Effector memory CD4-positive, alpha-beta T cell (primary cell): Measurements from ENCODE around the gene CBX4.

ENCODE experiments used
- DNase-seq, 3 donors: peaks; one replicate each; pipeline ENCODE4 v3.0.0-alpha.2; 2020
- H3K27ac ChIP-seq: 2 replicates; pipeline ENCODE4 v1.7.0; 2013; ENCODE audit warnings: mild to moderate bottlenecking, low read length, moderate library complexity; ENCODE audit not compliant: insufficient read depth, poor library complexity, severe bottlenecking
- H3K27me3 ChIP-seq: replicated peaks from 2 replicates; pipeline ENCODE4 v1.7.0; 2013; ENCODE audit warnings: mild to moderate bottlenecking, low read length; ENCODE audit not compliant: insufficient read depth, control insufficient read depth, poor library complexity, severe bottlenecking
- H3K36me3 ChIP-seq: 2 replicates; pipeline ENCODE4 v1.7.0; 2013; ENCODE audit warnings: mild to moderate bottlenecking, low read length, moderate library complexity; ENCODE audit not compliant: control insufficient read depth, insufficient read depth
- H3K4me1 ChIP-seq: 2 replicates; pipeline ENCODE4 v1.7.0; 2013; ENCODE audit warnings: low read length, mild to moderate bottlenecking; ENCODE audit not compliant: control insufficient read depth, insufficient read depth, poor library complexity, severe bottlenecking
- H3K4me3 ChIP-seq: 2 replicates; pipeline ENCODE4 v1.7.0; 2013; ENCODE audit warnings: low read length, low read depth, mild to moderate bottlenecking; ENCODE audit not compliant: insufficient read depth, poor library complexity, severe bottlenecking
- H3K9me3 ChIP-seq: 2 replicates; pipeline ENCODE4 v1.7.0; 2013; ENCODE audit warnings: mild to moderate bottlenecking, low read length, moderate library complexity; ENCODE audit not compliant: control insufficient read depth

The CBX4 gene

DNA sequence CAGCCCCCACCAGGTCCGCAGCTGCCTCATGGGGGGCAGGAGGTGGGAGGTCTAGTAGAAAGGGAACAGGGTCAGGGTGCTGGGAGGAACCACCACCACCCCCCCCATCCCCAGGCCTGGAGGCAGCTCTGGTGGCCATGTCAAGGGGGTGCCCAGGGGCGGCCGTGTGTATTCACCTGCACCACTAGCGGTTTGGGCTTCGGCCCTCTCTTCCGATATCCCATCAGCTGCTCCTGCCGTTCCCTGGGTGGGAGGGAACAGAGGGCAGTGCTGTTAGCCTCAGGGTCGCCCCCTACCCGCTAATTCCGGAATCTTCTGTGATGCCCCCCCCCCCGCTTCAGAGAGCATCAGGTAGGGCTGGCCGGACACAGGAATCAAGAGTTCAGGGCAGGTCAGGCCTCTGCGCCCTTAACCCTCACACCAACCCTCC lies 3.8 kb downstream of the CBX4 start:
- H3K27me3 ChIP-seq, result peaks cover 10% of the 10 kb centered on the region
- no peak overlapping the region for H3K27ac ChIP-seq
- H3K9me3 ChIP-seq, result no peaks in the 10 kb centered on the region
- DNase-seq, result no peak
- peaks cover 44% of the 10 kb centered on the region for H3K4me1 ChIP-seq
- peaks cover 23% of the 10 kb centered on the region for H3K36me3 ChIP-seq
- no peak overlapping the region for H3K4me3 ChIP-seq

DNA sequence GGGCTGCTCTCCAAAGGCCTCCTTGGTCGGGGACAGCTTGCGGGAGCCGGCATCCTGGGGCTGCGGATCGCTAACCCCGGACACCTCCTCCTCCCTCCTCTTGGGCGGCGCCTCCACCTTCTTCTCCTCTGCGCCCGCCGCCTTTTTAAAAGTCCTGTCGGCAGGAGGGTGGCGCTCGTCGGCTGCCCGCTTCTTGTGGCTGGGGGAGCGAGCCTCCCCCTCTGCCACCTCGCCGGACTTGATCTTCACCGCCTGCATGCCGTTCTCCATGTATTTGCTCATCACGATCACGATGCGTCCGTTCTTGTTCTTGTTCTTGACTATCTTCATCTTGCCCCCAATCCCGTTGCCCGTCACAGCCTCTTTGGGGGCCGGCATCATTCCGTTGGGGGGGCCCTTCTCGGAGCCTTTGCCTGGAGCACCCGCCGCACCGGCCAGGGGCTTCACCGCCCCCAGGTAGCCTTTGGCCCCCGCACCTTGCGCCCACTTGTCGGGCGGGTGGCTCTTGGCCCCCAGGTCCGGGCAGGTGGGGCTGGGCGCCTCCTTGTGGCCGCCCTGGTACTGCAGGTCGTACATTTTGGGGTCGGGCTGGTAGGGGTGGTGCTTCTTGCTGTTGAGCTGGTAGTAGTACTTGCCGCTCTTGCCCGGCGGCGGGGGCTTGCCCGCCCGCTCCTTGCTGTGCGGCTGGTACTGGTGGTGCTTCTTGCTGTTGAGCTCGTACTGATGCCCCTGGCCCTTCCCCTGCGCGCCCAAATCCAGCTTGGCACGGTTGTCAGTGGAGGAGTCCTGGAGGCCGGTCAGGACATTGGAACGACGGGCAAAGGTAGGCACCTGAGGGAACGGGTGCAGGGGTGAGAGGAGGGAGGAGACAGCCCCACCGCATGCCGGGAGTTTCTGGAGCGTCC lies 4.4 kb downstream of the CBX4 start:
- Histone ChIP-seq H3K9me3 (no peaks in the 10 kb centered on the region), H3K27ac (no peak overlapping the region), H3K36me3 (peaks cover 23% of the 10 kb centered on the region), H3K4me3 (no peak overlapping the region), H3K4me1 (peaks cover 38% of the 10 kb centered on the region), H3K27me3 (peaks cover 3% of the 10 kb centered on the region)
- DNase-seq, result no peak

DNA sequence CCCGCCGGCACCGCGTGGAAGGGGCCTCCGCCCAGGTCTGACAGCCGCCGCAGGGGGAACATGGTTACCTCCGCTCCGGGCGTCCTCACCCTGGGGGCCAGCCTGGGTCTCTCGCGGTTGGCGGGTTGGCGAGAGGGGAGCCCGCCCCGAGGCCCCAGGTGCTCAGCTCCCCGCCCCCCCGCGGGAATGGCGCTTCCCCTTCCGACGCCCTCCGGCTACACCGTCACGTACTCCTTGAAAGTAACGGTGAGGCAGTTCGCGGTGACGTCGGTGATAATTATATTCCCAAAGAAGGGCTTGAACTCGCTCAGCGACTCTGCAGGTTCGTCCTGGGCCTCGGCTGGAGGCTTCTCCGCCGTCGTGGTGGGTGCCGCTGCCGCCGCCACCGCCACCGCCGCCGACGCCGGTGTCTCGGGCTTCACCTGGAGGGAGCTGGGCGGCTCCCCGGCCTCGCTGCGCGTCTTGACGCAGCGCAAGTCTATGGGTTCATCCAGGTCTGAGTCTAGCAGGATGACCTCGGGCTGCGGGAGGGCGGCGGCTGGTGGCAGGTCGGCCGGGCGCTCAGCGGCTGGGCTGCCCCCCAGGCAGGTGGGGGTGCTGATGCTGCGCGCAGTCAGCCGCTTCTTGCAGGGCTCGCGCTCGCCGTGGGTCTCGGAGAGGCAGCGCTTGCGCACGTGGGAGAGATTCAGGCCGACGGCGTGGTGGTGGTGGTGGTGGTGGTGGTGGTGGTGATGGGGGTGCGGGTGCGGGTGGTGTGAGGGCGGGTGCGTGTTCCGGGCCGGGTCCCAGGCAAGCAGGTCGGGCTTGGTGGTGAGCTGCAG lies 5.3 kb downstream of the CBX4 start:
- H3K27me3 ChIP-seq, result no peaks in the 10 kb centered on the region
- no peak overlapping the region for H3K27ac ChIP-seq
- peaks cover 34% of the 10 kb centered on the region for H3K4me1 ChIP-seq
- H3K36me3 ChIP-seq, result peaks cover 23% of the 10 kb centered on the region
- no peaks in the 10 kb centered on the region for H3K9me3 ChIP-seq
- no peak for DNase-seq
- no peak overlapping the region for H3K4me3 ChIP-seq

DNA sequence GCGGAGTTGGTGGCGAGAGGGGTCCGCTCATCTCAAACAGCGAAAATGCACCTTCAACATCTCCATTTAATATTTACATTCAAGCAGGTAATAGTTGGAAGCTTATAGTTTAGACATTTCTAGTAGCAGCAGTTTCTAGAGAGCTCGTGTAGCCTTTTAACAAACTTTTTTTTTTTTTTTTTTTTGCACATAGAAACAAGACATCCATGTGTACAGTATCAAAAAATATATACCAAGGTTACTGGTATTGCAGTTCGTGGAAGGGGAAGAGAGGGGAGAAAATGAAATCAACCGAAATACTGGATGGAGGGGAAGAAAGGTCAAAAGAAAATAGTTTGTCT lies 6.2 kb downstream of the CBX4 start:
- Histone ChIP-seq H3K4me1 (peaks cover 34% of the 10 kb centered on the region), H3K4me3 (no peak overlapping the region), H3K9me3 (no peaks in the 10 kb centered on the region), H3K27me3 (no peaks in the 10 kb centered on the region), H3K36me3 (peaks cover 23% of the 10 kb centered on the region), H3K27ac (no peak overlapping the region)
- no peak for DNase-seq

DNA sequence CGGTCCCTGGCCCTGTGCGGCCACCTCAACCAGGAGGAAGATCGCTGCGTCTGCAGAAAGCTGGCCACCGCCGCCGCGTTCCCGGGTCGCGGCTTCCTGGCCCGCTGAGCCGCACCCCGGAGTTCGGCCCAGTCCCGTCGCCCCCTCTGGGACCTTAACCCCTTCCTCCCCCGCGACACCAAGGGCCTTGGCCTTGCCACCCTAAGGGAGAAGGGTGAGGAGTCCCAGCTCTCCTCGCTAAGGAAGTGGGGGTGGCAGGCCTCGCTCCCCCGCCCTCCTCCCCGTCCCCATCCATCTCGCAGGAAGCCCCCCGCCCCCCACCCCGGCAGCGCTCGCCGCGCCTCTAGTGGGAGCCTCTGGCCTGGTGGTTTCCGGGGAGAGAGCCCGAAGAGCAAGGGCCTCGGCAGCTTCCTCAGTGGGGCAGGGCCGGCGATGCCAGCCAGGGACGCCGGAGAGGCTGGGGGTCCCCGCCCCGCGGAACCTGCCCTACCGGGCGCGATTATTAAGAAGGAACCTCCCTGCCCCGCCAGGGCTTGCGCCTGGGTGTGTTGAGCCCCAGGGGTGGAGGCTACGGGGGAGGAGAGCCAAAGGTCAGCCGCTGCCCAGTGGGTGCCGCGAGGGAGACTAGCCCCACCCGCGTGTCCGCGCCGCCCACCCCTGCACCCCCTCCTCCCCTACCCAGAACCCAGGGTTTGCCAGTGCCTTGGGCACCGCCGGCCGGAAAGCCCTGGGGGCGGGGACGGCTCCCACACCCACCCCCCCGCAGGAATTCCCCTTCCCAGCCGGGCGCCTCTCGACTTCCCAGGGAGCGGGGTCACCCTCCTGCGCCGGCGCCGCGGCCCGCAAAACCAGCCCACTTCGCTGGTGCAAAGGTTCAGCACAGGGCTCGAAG lies 6.8 kb downstream of the CBX4 start:
- Histone ChIP-seq H3K36me3 (peaks cover 23% of the 10 kb centered on the region), H3K4me1 (peaks cover 31% of the 10 kb centered on the region), H3K27ac (no peak overlapping the region), H3K27me3 (no peaks in the 10 kb centered on the region), H3K9me3 (no peaks in the 10 kb centered on the region), H3K4me3 (no peak overlapping the region)
- no peak for DNase-seq

DNA sequence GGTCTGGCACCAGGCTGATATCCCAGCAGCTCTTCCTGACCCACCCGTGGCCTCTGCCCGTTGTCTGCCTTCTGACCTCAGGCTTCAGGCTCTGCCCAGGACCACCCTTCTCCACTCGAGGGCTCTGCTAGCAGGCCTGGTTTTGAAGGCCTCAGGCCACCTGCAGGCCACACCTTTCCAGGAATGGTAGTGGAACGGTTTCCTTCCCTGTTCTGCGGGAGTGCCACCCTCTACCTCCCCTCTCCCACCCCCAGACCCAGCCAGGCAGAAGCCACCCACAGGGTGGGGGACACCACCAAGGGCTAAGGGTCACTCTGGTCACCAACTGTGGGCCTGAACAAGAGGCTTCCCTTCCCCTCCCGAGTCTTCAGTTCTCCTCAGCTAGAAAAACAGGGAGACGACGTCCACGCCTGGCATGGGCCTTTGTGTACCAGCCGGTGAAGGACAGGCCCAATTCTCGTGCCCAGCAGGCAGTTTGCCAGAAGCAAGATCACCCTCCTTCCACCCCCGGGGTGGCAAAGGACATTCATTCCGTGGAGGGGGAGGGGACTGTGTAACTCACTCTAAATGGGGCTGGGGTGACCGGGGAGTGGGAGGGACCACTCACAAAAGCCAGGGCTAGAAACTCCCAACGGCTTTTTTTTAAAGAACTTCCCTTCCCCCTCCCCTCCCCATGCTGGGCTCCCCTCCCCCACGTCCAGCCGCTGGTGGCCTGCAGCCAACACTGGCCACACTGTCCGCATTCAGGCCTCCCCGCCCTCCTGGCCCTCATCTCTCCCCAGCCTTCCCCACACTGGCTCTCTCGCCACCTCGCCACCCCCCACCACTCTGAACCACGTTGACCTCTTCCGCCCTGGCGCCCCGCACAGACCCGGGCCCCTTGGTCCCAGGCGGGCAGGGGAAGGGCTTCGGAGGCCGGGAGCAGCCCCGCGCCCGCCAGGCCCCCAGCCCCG lies 7.7 kb downstream of the CBX4 start:
- Histone ChIP-seq H3K9me3 (no peaks in the 10 kb centered on the region), H3K27me3 (no peaks in the 10 kb centered on the region), H3K36me3 (peaks cover 23% of the 10 kb centered on the region), H3K4me1 (peaks cover 22% of the 10 kb centered on the region), H3K27ac (no peak overlapping the region), H3K4me3 (no peak overlapping the region)
- DNase-seq, result no peak

DNA sequence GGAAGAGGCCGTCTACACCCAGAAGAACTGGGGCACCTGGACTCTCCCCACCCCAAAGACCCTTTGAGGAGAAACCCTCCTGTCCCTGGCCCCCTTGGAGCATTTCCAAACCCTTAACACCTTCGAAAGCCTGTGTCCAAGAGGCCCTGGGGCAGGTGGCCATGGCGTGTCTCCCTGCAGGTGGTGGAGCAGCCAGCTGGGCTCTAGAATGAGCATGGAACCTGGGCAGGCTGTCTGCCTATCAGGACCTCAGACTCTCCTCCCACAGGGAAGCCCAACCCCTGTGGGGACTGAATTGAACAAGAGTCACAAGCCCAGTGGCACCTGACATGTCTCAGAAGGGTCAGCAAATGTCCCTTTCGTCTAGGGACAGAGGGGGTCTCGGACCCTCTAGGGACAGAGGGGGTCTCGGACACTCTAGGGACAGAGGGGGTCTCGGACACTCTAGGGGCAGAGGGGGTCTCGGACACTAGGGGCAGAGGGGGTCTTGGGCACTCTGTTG lies 8.4 kb downstream of the CBX4 start:
- Histone ChIP-seq H3K27me3 (no peaks in the 10 kb centered on the region), H3K27ac (no peak overlapping the region), H3K36me3 (peaks cover 23% of the 10 kb centered on the region), H3K4me1 (peaks cover 15% of the 10 kb centered on the region), H3K4me3 (no peak overlapping the region), H3K9me3 (no peaks in the 10 kb centered on the region)
- no peak for DNase-seq

DNA sequence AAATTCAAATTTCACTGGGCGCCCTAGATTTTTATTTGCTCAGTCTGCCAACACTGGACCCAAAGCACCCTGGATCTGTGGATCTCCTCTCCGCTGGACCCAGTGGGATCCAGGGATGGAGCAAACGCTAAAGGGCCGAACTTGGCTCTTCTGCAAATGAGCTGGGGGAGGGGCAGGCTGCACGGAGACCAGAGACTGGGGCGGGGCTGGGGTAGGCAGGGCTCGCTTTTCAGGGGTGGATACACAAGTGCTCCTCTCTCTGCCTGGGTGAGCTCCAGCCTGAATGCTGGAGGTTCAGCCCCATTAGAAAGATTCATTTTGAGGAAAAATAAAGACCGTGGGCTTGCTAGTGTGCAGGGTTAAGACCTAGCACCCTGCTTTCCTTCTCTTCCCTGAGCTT lies 8.9 kb downstream of the CBX4 start:
- Histone ChIP-seq H3K27ac (no peak overlapping the region), H3K27me3 (no peaks in the 10 kb centered on the region)

DNA sequence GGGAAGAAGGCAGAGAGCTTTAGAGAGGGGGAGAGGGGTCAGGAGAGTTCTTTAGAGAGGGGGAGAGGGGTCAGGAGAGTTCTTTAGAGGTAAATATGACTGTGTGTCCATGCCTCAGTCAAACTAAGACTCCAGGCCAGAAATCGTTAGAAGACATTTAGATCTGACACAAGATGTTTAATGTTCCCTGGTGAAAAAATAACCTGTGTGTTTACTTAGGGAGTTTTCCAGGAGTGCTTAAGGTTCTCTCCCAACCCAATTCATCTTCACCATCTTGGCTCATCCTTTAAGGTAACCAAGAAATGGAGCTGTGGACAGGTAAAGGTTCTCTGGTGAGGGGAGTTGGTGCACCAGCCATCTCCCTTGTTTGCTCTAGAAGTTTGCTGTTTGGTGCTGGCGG lies 9.8 kb downstream of the CBX4 start:
- peaks cover 11% of the 10 kb centered on the region for H3K36me3 ChIP-seq
- DNase-seq, result no peak
- H3K9me3 ChIP-seq, result no peaks in the 10 kb centered on the region
- H3K4me3 ChIP-seq, result no peak overlapping the region
- H3K27me3 ChIP-seq, result no peaks in the 10 kb centered on the region
- H3K27ac ChIP-seq, result no peak overlapping the region
- H3K4me1 ChIP-seq, result peaks cover 14% of the 10 kb centered on the region

More for the DNA sequence above, 8.9 kb downstream of the CBX4 start:
- Histone ChIP-seq H3K9me3 (no peaks in the 10 kb centered on the region), H3K4me3 (no peak overlapping the region), H3K4me1 (peaks cover 14% of the 10 kb centered on the region), H3K36me3 (peaks cover 19% of the 10 kb centered on the region)
- DNase-seq, result no peak
